ENCODE results near the gene PSENEN. TPM values are rescaled to one million over a fixed set of nuclear protein-coding genes. Genes with fewer than 3 reads are reported as not detected.

Gene PSENEN
- total RNA-seq, 1 donor, result 11.6 TPM

DNA sequence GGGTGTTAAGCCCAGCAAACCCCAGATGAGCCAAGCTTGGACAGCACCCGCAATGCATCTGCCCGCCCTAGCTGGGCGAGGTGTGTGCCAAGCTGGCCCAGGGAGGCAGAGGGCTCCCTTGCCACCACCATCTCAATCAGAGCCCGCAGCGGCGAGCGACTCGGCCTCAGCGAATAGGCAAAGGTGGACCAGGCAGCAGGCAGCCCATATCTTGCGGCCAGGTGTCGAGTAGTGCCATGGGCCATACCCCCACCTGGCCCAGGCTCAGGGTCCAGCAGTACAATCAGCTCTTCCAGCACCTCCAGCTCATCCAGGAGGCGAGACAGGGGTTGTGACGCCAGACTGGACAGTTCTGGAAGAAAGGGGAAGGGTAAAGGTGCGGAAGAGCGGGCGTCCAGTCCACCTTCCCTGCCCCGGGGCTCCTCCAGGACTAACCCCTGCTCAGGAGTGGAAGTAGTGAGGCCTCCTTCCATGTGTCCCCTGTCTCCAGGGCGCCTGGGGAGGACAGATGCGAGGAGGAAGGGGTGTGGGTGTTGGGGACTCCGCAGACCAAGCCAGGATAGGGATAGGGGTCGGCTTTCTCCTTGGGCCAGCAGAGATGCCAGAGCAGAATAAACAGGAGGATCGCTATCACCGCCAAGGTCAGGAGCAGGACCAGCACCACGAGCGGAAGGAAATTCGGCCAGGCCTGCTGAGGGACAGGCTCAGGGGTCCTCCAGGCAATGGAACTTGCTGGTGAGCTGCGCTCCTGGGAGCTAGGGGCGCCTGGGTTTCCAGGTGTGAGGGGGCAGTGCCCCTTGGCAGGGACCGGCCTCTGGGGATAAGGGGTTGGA, 6.0 kb upstream of the PSENEN start:
- Histone ChIP-seq H3K4me1 (ENCODE audit: insufficient read depth, low read length) (peaks cover 6% of the 10 kb centered on the region), H3K9me3 (ENCODE audit: low read depth, low read length) (no peaks in the 10 kb centered on the region), H4K20me1 (ENCODE audit: insufficient read depth, low read length) (peaks cover 5% of the 10 kb centered on the region), H3K27ac (ENCODE audit: low read depth, low read length) (no peak overlapping the region), H3K79me2 (ENCODE audit: insufficient read depth, low read length) (peaks cover 6% of the 10 kb centered on the region), H3K36me3 (ENCODE audit: insufficient read depth, low read length) (peaks cover 36% of the 10 kb centered on the region), H2AFZ (ENCODE audit: low read length) (no peak overlapping the region), H3K4me2 (ENCODE audit: insufficient read depth, low read length) (peak overlapping the region; percentile 98), H3K4me3 (ENCODE audit: insufficient read depth, low read length) (peak overlapping the region; percentile 81), H3K27me3 (ENCODE audit: insufficient read depth, low read length) (no peaks in the 10 kb centered on the region)
- peak; percentile 73 for DNase-seq (ENCODE audit: insufficient read length, low spot score, missing footprints)
- TF ChIP-seq, protein P1, sequence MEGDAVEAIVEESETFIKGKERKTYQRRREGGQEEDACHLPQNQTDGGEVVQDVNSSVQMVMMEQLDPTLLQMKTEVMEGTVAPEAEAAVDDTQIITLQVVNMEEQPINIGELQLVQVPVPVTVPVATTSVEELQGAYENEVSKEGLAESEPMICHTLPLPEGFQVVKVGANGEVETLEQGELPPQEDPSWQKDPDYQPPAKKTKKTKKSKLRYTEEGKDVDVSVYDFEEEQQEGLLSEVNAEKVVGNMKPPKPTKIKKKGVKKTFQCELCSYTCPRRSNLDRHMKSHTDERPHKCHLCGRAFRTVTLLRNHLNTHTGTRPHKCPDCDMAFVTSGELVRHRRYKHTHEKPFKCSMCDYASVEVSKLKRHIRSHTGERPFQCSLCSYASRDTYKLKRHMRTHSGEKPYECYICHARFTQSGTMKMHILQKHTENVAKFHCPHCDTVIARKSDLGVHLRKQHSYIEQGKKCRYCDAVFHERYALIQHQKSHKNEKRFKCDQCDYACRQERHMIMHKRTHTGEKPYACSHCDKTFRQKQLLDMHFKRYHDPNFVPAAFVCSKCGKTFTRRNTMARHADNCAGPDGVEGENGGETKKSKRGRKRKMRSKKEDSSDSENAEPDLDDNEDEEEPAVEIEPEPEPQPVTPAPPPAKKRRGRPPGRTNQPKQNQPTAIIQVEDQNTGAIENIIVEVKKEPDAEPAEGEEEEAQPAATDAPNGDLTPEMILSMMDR (IDR thresholded peaks at IDR 0.05; ENCODE audit: extremely low read depth, low read depth, low read length), result no peak

DNA sequence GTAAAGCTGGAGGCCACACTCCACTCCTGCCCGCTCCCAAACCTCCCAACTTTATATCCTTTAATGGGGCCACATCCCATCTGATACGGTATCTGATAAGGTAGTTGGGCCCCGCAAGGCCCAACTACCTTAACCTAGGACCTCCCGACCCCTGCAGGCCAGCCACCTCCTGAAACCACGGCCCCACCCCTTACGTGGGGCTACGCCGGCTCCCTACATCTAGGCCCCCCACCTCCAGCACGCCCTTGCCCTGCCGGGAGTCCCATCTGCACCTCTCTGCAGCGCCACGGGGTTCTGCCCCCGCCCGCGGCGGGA, 5.4 kb upstream of the PSENEN start:
- H2AFZ ChIP-seq (ENCODE audit: low read length), result no peak overlapping the region
- H3K4me1 ChIP-seq (ENCODE audit: insufficient read depth, low read length), result peaks cover 7% of the 10 kb centered on the region
- DNase-seq (ENCODE audit: insufficient read length, low spot score, missing footprints), result no peak
- H4K20me1 ChIP-seq (ENCODE audit: insufficient read depth, low read length), result peaks cover 4% of the 10 kb centered on the region
- no peaks in the 10 kb centered on the region for H3K9me3 ChIP-seq (ENCODE audit: low read depth, low read length)
- H3K36me3 ChIP-seq (ENCODE audit: insufficient read depth, low read length), result peaks cover 32% of the 10 kb centered on the region
- H3K79me2 ChIP-seq (ENCODE audit: insufficient read depth, low read length), result peaks cover 6% of the 10 kb centered on the region
- H3K27ac ChIP-seq (ENCODE audit: low read depth, low read length), result no peak overlapping the region
- no peaks in the 10 kb centered on the region for H3K27me3 ChIP-seq (ENCODE audit: insufficient read depth, low read length)
- peak overlapping the region; percentile 81 for H3K4me3 ChIP-seq (ENCODE audit: insufficient read depth, low read length)
- peak overlapping the region; percentile 98 for H3K4me2 ChIP-seq (ENCODE audit: insufficient read depth, low read length)
- TF ChIP-seq, protein P1 (IDR thresholded peaks at IDR 0.05; ENCODE audit: extremely low read depth, low read depth, low read length), result no peak

DNA sequence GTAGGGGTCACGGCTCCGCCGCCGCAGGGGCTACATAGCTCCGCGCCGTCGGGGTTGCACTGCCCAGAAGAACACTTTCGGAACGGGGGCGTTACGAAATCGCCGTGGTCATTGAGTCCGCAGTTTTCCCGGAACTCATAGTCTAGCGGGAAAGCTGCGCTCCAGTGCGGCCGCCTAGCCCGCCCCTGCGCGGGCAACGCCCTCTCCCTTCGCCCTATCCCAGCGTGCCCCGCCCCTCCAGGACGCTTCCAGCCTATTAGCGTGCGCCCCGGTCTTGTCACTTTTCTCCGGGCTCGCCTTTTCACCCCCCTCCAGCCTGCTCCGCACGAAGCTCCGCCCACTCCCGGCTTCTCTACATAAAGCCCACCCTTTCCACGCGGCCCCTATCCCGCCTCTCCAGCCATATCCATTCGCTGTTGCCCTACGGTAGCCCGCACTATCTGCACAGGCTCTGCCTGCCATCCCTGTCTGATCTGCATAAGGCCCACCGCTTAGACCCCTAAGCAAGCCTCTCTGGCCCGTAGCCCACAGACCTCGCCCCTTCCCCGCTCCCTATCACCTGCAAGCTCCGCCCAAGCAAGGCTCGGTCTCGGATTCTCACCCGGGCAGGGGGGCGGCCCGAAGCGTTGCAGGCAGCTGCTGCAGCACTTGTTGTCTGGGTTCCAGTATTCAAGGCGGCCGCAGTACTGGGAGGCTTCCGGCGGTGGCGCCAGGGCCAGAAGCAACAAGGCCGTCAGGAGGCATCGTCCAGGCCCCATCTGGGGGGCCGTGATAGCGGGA, 4.8 kb upstream of the PSENEN start:
- Histone ChIP-seq H3K4me3 (ENCODE audit: insufficient read depth, low read length) (peak overlapping the region; percentile 81), H3K9me3 (ENCODE audit: low read depth, low read length) (no peaks in the 10 kb centered on the region), H3K36me3 (ENCODE audit: insufficient read depth, low read length) (peaks cover 32% of the 10 kb centered on the region), H3K79me2 (ENCODE audit: insufficient read depth, low read length) (peaks cover 8% of the 10 kb centered on the region), H3K27me3 (ENCODE audit: insufficient read depth, low read length) (no peaks in the 10 kb centered on the region), H3K4me2 (ENCODE audit: insufficient read depth, low read length) (peak overlapping the region; percentile 98), H4K20me1 (ENCODE audit: insufficient read depth, low read length) (peaks cover 4% of the 10 kb centered on the region), H2AFZ (ENCODE audit: low read length) (peak overlapping the region; percentile 89), H3K27ac (ENCODE audit: low read depth, low read length) (no peak overlapping the region), H3K4me1 (ENCODE audit: insufficient read depth, low read length) (peaks cover 7% of the 10 kb centered on the region)
- TF ChIP-seq, protein P1 (IDR thresholded peaks at IDR 0.05; ENCODE audit: extremely low read depth, low read depth, low read length), result no peak
- peak; percentile 100 for DNase-seq (ENCODE audit: insufficient read length, low spot score, missing footprints)

DNA sequence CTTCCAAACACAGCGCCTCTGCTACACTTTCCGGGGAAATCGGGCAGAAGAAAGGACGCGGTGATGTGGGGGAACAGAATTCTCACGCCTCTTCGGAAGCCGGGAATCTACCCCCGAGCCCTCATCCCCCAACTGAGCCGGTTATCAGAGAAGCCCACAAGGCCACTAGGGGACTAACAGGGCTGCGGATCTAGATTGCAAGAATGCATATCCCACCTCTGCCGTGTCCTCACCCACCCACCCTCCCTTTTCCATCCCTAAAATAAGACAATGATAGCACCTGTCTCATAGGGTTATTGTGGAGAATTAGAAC, 4.3 kb upstream of the PSENEN start:
- H3K27ac ChIP-seq (ENCODE audit: low read depth, low read length), result no peak overlapping the region
- TF ChIP-seq, protein P1 (IDR thresholded peaks at IDR 0.05; ENCODE audit: extremely low read depth, low read depth, low read length), result no peak
- peak; percentile 80 for DNase-seq (ENCODE audit: insufficient read length, low spot score, missing footprints)
- peak overlapping the region; percentile 81 for H3K4me3 ChIP-seq (ENCODE audit: insufficient read depth, low read length)
- peaks cover 11% of the 10 kb centered on the region for H3K4me1 ChIP-seq (ENCODE audit: insufficient read depth, low read length)
- peak overlapping the region; percentile 98 for H3K4me2 ChIP-seq (ENCODE audit: insufficient read depth, low read length)
- H3K9me3 ChIP-seq (ENCODE audit: low read depth, low read length), result no peaks in the 10 kb centered on the region
- peaks cover 13% of the 10 kb centered on the region for H3K79me2 ChIP-seq (ENCODE audit: insufficient read depth, low read length)
- peaks cover 32% of the 10 kb centered on the region for H3K36me3 ChIP-seq (ENCODE audit: insufficient read depth, low read length)
- peaks cover 4% of the 10 kb centered on the region for H4K20me1 ChIP-seq (ENCODE audit: insufficient read depth, low read length)
- no peaks in the 10 kb centered on the region for H3K27me3 ChIP-seq (ENCODE audit: insufficient read depth, low read length)
- H2AFZ ChIP-seq (ENCODE audit: low read length), result peak overlapping the region; percentile 89
